Mesenchymal stem cell (in vitro differentiated cells and primary cell): Measurements from ENCODE around the gene OXGR1.
A peak's percentile ranks its signal among the peaks of the same experiment; 100 is the strongest.

Source experiments
- DNase-seq: peaks from one replicate; pipeline ENCODE4 v3.0.0-alpha.2; 2013
- H2AFZ ChIP-seq: one replicate; pipeline ENCODE4 v1.6.1; 2013; ENCODE audit warnings: low read depth, mild to moderate bottlenecking, control low read depth, inconsistent platforms, low read length, moderate library complexity
- H2AK5ac ChIP-seq: 2 replicates; pipeline ENCODE4 v1.6.1; 2013; ENCODE audit warnings: low read length, moderate library complexity, mild to moderate bottlenecking, inconsistent platforms; ENCODE audit not compliant: severe bottlenecking
- H2BK120ac ChIP-seq: one replicate; pipeline ENCODE4 v1.6.1; 2013; ENCODE audit warnings: low read depth, mild to moderate bottlenecking, inconsistent platforms, low read length, moderate library complexity
- H2BK12ac ChIP-seq, 2 experiments: one replicate each; pipeline ENCODE4 v1.6.1; 2013; ENCODE audit warnings: inconsistent platforms in 2 of 2, low read length in 2 of 2, mild to moderate bottlenecking in 2 of 2, moderate library complexity in 2 of 2, control low read depth in 1 of 2
- H2BK15ac ChIP-seq: one replicate; pipeline ENCODE4 v1.6.1; 2013; ENCODE audit warnings: mild to moderate bottlenecking, low read depth, inconsistent platforms; ENCODE audit not compliant: poor library complexity, severe bottlenecking
- H2BK5ac ChIP-seq: 2 replicates; pipeline ENCODE4 v1.6.1; 2013; ENCODE audit warnings: low read depth, mild to moderate bottlenecking, low read length, control low read depth, inconsistent platforms; ENCODE audit not compliant: poor library complexity, severe bottlenecking
- H3K14ac ChIP-seq, 2 experiments: one replicate each; pipeline ENCODE4 v1.6.1; 2013; ENCODE audit warnings: inconsistent platforms in 2 of 2, low read length in 2 of 2, control low read depth in 1 of 2, mild to moderate bottlenecking in 1 of 2, moderate library complexity in 1 of 2
- H3K18ac ChIP-seq, 2 experiments: one replicate each; pipeline ENCODE4 v1.6.1; 2013; ENCODE audit warnings: inconsistent platforms in 2 of 2, low read length in 2 of 2, control low read depth in 1 of 2, low read depth in 1 of 2, mild to moderate bottlenecking in 1 of 2
- H3K23ac ChIP-seq, 2 experiments: one replicate each; pipeline ENCODE4 v1.6.1; 2013; ENCODE audit warnings: inconsistent platforms in 2 of 2, low read length in 2 of 2, mild to moderate bottlenecking in 2 of 2, moderate library complexity in 2 of 2, control low read depth in 1 of 2
- H3K27ac ChIP-seq: 2 replicates; pipeline ENCODE4 v1.5.1; 2013; ENCODE audit warnings: mild to moderate bottlenecking, moderate library complexity, low read length, control low read depth, inconsistent platforms; ENCODE audit not compliant: poor library complexity, severe bottlenecking
- H3K27me3 ChIP-seq, 2 experiments: 2 replicates each; pipeline versions ENCODE4 v1.6.1 to v1.7.0; 2013; ENCODE audit warnings: low read length in 2 of 2, mild to moderate bottlenecking in 2 of 2, moderate library complexity in 2 of 2, control low read depth in 1 of 2, inconsistent platforms in 1 of 2; ENCODE audit not compliant: control insufficient read depth in 1 of 2, insufficient read depth in 1 of 2
- H3K36me3 ChIP-seq, 2 experiments: 2 replicates each; pipeline versions ENCODE4 v1.6.1 to v1.7.0; 2013; ENCODE audit warnings: low read length in 2 of 2, control low read depth in 1 of 2, inconsistent platforms in 1 of 2, low read depth in 1 of 2, mild to moderate bottlenecking in 1 of 2; ENCODE audit not compliant: insufficient read depth in 2 of 2, control insufficient read depth in 1 of 2
- H3K4ac ChIP-seq, 2 experiments: one replicate each; pipeline ENCODE4 v1.6.1; 2013; ENCODE audit warnings: inconsistent platforms in 2 of 2, low read length in 2 of 2, mild to moderate bottlenecking in 2 of 2, moderate library complexity in 2 of 2, control low read depth in 1 of 2, low read depth in 1 of 2
- H3K4me1 ChIP-seq: 2 replicates; pipeline ENCODE4 v1.6.1; 2013; ENCODE audit warnings: low read depth, low read length, control low read depth; ENCODE audit not compliant: control insufficient read depth, insufficient read depth
- H3K4me2 ChIP-seq: 2 replicates; pipeline ENCODE4 v1.6.1; 2013; ENCODE audit warnings: low read length, mild to moderate bottlenecking, inconsistent platforms; ENCODE audit not compliant: poor library complexity, severe bottlenecking
- H3K4me3 ChIP-seq, 2 experiments: 2 replicates each; pipeline versions ENCODE4 v1.5.1 to v1.7.0; 2013; ENCODE audit warnings: low read length in 2 of 2, mild to moderate bottlenecking in 2 of 2, control low read depth in 1 of 2, low read depth in 1 of 2; ENCODE audit not compliant: insufficient read depth in 1 of 2
- H3K79me1 ChIP-seq: replicated peaks from 2 replicates; pipeline ENCODE4 v1.6.1; 2013; ENCODE audit warnings: mild to moderate bottlenecking, control low read depth, low read length, inconsistent platforms; ENCODE audit not compliant: poor library complexity, severe bottlenecking
- H3K9ac ChIP-seq: 2 replicates; pipeline ENCODE4 v1.7.0; 2013; ENCODE audit warnings: mild to moderate bottlenecking, low read length, moderate library complexity
- H3K9me3 ChIP-seq: 2 replicates; pipeline ENCODE4 v1.7.0; 2013; ENCODE audit warnings: mild to moderate bottlenecking, low read length; ENCODE audit not compliant: control insufficient read depth
- H4K8ac ChIP-seq: one replicate; pipeline ENCODE4 v1.6.1; 2013; ENCODE audit warnings: inconsistent platforms, mild to moderate bottlenecking, low read length, moderate library complexity
- H4K91ac ChIP-seq: one replicate; pipeline ENCODE4 v1.6.1; 2013; ENCODE audit warnings: mild to moderate bottlenecking, low read length, inconsistent platforms
- WGBS: methylation state at CpG from one replicate; pipeline ENCODE4 v1.1.7; 2013; ENCODE audit warnings: mixed read lengths; 5-methylcytosine and 5-hydroxymethylcytosine counted together

Gene OXGR1

GRCh38 chr13:97001636-97002035 is 7.4 kb upstream of the OXGR1 start:
- H2AFZ ChIP-seq, result no peak overlapping the region
- no peak overlapping the region for H4K91ac ChIP-seq
- H2BK5ac ChIP-seq, result no peak overlapping the region
- H3K14ac ChIP-seq, result no peak overlapping the region
- no peak overlapping the region for H3K27ac ChIP-seq
- no peak overlapping the region for H3K9ac ChIP-seq
- H3K27me3 ChIP-seq, result peaks cover 0 to 6% of the 10 kb centered on the region in 2 experiments
- WGBS, result 93% methylated on average over 6 of the region's 6 CpGs
- H2BK120ac ChIP-seq, result no peak overlapping the region
- H3K4me3 ChIP-seq, result no peak overlapping the region
- H2AK5ac ChIP-seq, result no peak overlapping the region
- no peak overlapping the region for H2BK12ac ChIP-seq
- no peaks in the 10 kb centered on the region for H3K36me3 ChIP-seq
- H3K23ac ChIP-seq, result no peak overlapping the region
- H3K4me2 ChIP-seq, result no peak overlapping the region
- no peak overlapping the region for H3K18ac ChIP-seq
- H3K9me3 ChIP-seq, result no peaks in the 10 kb centered on the region
- H3K4me1 ChIP-seq, result peaks cover 3% of the 10 kb centered on the region
- H4K8ac ChIP-seq, result no peak overlapping the region
- no peak overlapping the region for H2BK15ac ChIP-seq
- no peaks in the 10 kb centered on the region for H3K79me1 ChIP-seq
- no peak overlapping the region for H3K4ac ChIP-seq
- no peak for DNase-seq

GRCh38 chr13:97000295-97000925 is 6.1 kb upstream of the OXGR1 start:
- no peak overlapping the region for H3K27ac ChIP-seq
- H3K79me1 ChIP-seq, result no peaks in the 10 kb centered on the region
- no peak overlapping the region for H2BK15ac ChIP-seq
- no peak overlapping the region for H3K4me3 ChIP-seq
- no peak overlapping the region for H3K18ac ChIP-seq
- H3K4me1 ChIP-seq, result no peaks in the 10 kb centered on the region
- no peak overlapping the region for H4K91ac ChIP-seq
- H2BK5ac ChIP-seq, result no peak overlapping the region
- no peaks in the 10 kb centered on the region for H3K9me3 ChIP-seq
- H2AK5ac ChIP-seq, result no peak overlapping the region
- H3K23ac ChIP-seq, result no peak overlapping the region
- H3K9ac ChIP-seq, result no peak overlapping the region
- no peak overlapping the region for H3K14ac ChIP-seq
- no peak overlapping the region for H2BK12ac ChIP-seq
- no peak overlapping the region for H3K4me2 ChIP-seq
- no peak overlapping the region for H2BK120ac ChIP-seq
- H3K36me3 ChIP-seq, result no peaks in the 10 kb centered on the region
- peaks cover 4 to 17% of the 10 kb centered on the region in 2 experiments for H3K27me3 ChIP-seq
- no peak overlapping the region for H3K4ac ChIP-seq
- 78% methylated on average over 3 of the region's 5 CpGs for WGBS
- no peak overlapping the region for H2AFZ ChIP-seq
- peak; percentile 15 for DNase-seq
- no peak overlapping the region for H4K8ac ChIP-seq

- Histone ChIP-seq H4K8ac (no peak overlapping the region), H3K4ac (no peak overlapping the region), H3K9me3 (no peaks in the 10 kb centered on the region), H2BK5ac (no peak overlapping the region), H2BK120ac (no peak overlapping the region), H4K91ac (no peak overlapping the region), H3K4me2 (no peak overlapping the region), H3K14ac (no peak overlapping the region), H3K4me3 (no peak overlapping the region), H3K9ac (no peak overlapping the region), H3K27ac (no peak overlapping the region), H2BK15ac (no peak overlapping the region), H2AK5ac (no peak overlapping the region), H2AFZ (no peak overlapping the region), H3K4me1 (peaks cover 3% of the 10 kb centered on the region), H2BK12ac (no peak overlapping the region), H3K79me1 (no peaks in the 10 kb centered on the region), H3K36me3 (no peaks in the 10 kb centered on the region), H3K18ac (no peak overlapping the region), H3K27me3 (peaks cover 13 to 28% of the 10 kb centered on the region in 2 experiments), H3K23ac (no peak overlapping the region)
- WGBS, result 95% methylated on average over 2 of the region's 2 CpGs
- DNase-seq, result no peak
Measured at GRCh38 chr13:96999091-96999490, 4.8 kb upstream of the OXGR1 start.

GRCh38 chr13:96998051-96998450 is 3.8 kb upstream of the OXGR1 start:
- H3K4me2 ChIP-seq, result no peak overlapping the region
- H3K4ac ChIP-seq, result no peak overlapping the region
- H3K4me1 ChIP-seq, result peaks cover 5% of the 10 kb centered on the region
- no peak overlapping the region for H2AK5ac ChIP-seq
- no peaks in the 10 kb centered on the region for H3K79me1 ChIP-seq
- DNase-seq, result no peak
- H3K9ac ChIP-seq, result no peak overlapping the region
- H2AFZ ChIP-seq, result no peak overlapping the region
- no peak overlapping the region for H2BK12ac ChIP-seq
- H3K9me3 ChIP-seq, result no peaks in the 10 kb centered on the region
- no peak overlapping the region for H3K18ac ChIP-seq
- peaks cover 22 to 38% of the 10 kb centered on the region in 2 experiments for H3K27me3 ChIP-seq
- no peak overlapping the region for H3K27ac ChIP-seq
- no peak overlapping the region for H2BK15ac ChIP-seq
- no peak overlapping the region for H4K8ac ChIP-seq
- H2BK5ac ChIP-seq, result no peak overlapping the region
- H2BK120ac ChIP-seq, result no peak overlapping the region
- WGBS, result 55% methylated on average over 1 of the region's 2 CpGs
- H3K36me3 ChIP-seq, result no peaks in the 10 kb centered on the region
- H3K4me3 ChIP-seq, result no peak overlapping the region
- H4K91ac ChIP-seq, result no peak overlapping the region
- H3K23ac ChIP-seq, result no peak overlapping the region
- H3K14ac ChIP-seq, result no peak overlapping the region
